Upper lobe of left lung (tissue), 6 donors: ENCODE results near the gene DIAPH3. TPM values are rescaled to one million over a fixed set of nuclear protein-coding genes. Genes with fewer than 3 reads are reported as not detected.

Experiments used
- ATAC-seq, 2 donors: fragments of 200-7000 bp; cut with Tn5 transposase; one replicate each; pipeline ENCODE4 v1.9.1; 2022; ENCODE audit warnings: mild to moderate bottlenecking in 2 of 2, moderate library complexity in 2 of 2; ENCODE audit not compliant: low FRiP score in 2 of 2
- DNase-seq, 2 donors: peaks; one replicate each; pipeline ENCODE4 v3.0.0-alpha.2; 2019 to 2020
- H3K27ac ChIP-seq, 4 donors: fragments of 200-600 bp; sonication (generic); one replicate each; pipeline ENCODE4 v1.5.1; 2016 to 2019
- H3K27me3 ChIP-seq, 4 donors: fragments of 200-600 bp; sonication (generic); one replicate each; pipeline ENCODE4 v1.5.1; 2017 to 2019
- H3K36me3 ChIP-seq, 4 donors: fragments of 200-600 bp; sonication (generic); one replicate each; pipeline ENCODE4 v1.5.1; 2016 to 2019
- H3K4me1 ChIP-seq, 4 donors: fragments of 200-600 bp; sonication (generic); one replicate each; pipeline ENCODE4 v1.5.1; 2018 to 2019
- H3K4me3 ChIP-seq, 4 donors: fragments of 200-600 bp; sonication (generic); one replicate each; pipeline ENCODE4 v1.5.1; 2017 to 2019; ENCODE audit warnings: mild to moderate bottlenecking in 2 of 4, moderate library complexity in 1 of 4
- H3K9me3 ChIP-seq, 4 donors: fragments of 200-600 bp; sonication (generic); one replicate each; pipeline ENCODE4 v1.5.1; 2018 to 2019
- CTCF ChIP-seq, 6 experiments: fragments of 450-650 bp in 4 of 6; fragments of 200-600 bp in 2 of 6; sonication (generic) in 2 of 6; IDR thresholded peaks; one replicate each; pipeline ENCODE4 v1.5.1; 2016 to 2019; ENCODE audit warnings: antibody characterized with exemption in 6 of 6
- EP300 ChIP-seq, 4 donors: sonication (generic); formaldehyde crosslinking; IDR thresholded peaks; one replicate each; pipeline ENCODE4 v1.5.1; 2017; ENCODE audit warnings: antibody characterized with exemption in 4 of 4, control low read depth in 2 of 4
- POLR2A ChIP-seq, 4 donors: fragments of 450-650 bp; IDR thresholded peaks; one replicate each; pipeline ENCODE4 v1.5.1; 2016 to 2017; ENCODE audit warnings: antibody characterized with exemption in 4 of 4, mild to moderate bottlenecking in 2 of 4
- POLR2AphosphoS5 ChIP-seq, 2 donors: sonication (generic); formaldehyde crosslinking; IDR thresholded peaks; one replicate each; pipeline ENCODE4 v1.5.1; 2017; ENCODE audit warnings: antibody characterized with exemption in 2 of 2
- WGBS, 2 donors: methylation state at CpG; one replicate each; pipeline ENCODE4 v1.1.5; 2017 to 2018; 5-methylcytosine and 5-hydroxymethylcytosine counted together
- total RNA-seq, 6 donors: library from RNA; depleted of rRNA in 4 of 6; stranded (reverse); fragments of >200 nt in 4 of 6; gene quantifications; one replicate each; pipeline versions ENCODE4 v1.1.0 to v1.2.1, GENCODE V29; 2016 to 2021
- donor health status: DM: no; HTN: no; CAD: no; lungs with moderate emphysema.
- donor health status: DM: no; HTN: yes; CAD: no; lungs with severe emphysema.

DIAPH3 gene
- total RNA-seq, 6 donors from 2014 or later, result 2.8 to 6.3 (median 5.4) TPM

GRCh38 chr13:60147361-60147760 is 16.4 kb downstream of the DIAPH3 start:
- H3K9me3 ChIP-seq, result no peaks in the 10 kb centered on the region
- H3K27ac ChIP-seq, result no peak overlapping the region
- ATAC-seq, result no peak
- DNase-seq, result no peak
- no peaks in the 10 kb centered on the region for H3K27me3 ChIP-seq
- H3K4me1 ChIP-seq, result no peaks in the 10 kb centered on the region
- H3K36me3 ChIP-seq, result no peaks in the 10 kb centered on the region
- no peak overlapping the region for H3K4me3 ChIP-seq
- no peak for TF ChIP-seq CTCF (IDR thresholded peaks at IDR 0.05)
- TF ChIP-seq EP300 (IDR thresholded peaks at IDR 0.05), result no peak
- no peak for TF ChIP-seq POLR2AphosphoS5 (IDR thresholded peaks at IDR 0.05)
- no peak for TF ChIP-seq POLR2A (IDR thresholded peaks at IDR 0.05)

GRCh38 chr13:60146471-60146870 is 17.3 kb downstream of the DIAPH3 start:
- Histone ChIP-seq H3K9me3 (no peaks in the 10 kb centered on the region), H3K27me3 (no peaks in the 10 kb centered on the region), H3K36me3 (no peaks in the 10 kb centered on the region), H3K4me1 (no peaks in the 10 kb centered on the region), H3K4me3 (no peak overlapping the region), H3K27ac (no peak overlapping the region)
- ATAC-seq (no peak), DNase-seq (no peak)
- 70 to 98% methylated on average over 2 of the region's 2 CpGs for WGBS, 2 donors
- TF ChIP-seq POLR2AphosphoS5 (IDR thresholded peaks at IDR 0.05), result no peak
- no peak for TF ChIP-seq POLR2A (IDR thresholded peaks at IDR 0.05)
- TF ChIP-seq EP300 (IDR thresholded peaks at IDR 0.05), result no peak
- TF ChIP-seq CTCF (IDR thresholded peaks at IDR 0.05), result no peak

- DNase-seq, result no peak
- no peak for TF ChIP-seq CTCF (IDR thresholded peaks at IDR 0.05)
- TF ChIP-seq POLR2AphosphoS5 (IDR thresholded peaks at IDR 0.05), result no peak
- TF ChIP-seq POLR2A (IDR thresholded peaks at IDR 0.05), result no peak
- no peak for TF ChIP-seq EP300 (IDR thresholded peaks at IDR 0.05)
- ATAC-seq, result no peak
Measured at GRCh38 chr13:60143775-60144174, 20.0 kb downstream of the DIAPH3 start.

GRCh38 chr13:60139272-60139671 is 24.5 kb downstream of the DIAPH3 start:
- Histone ChIP-seq H3K4me1 (no peaks in the 10 kb centered on the region), H3K9me3 (no peaks in the 10 kb centered on the region), H3K36me3 (no peaks in the 10 kb centered on the region), H3K27ac (no peak overlapping the region), H3K4me3 (no peak overlapping the region), H3K27me3 (no peaks in the 10 kb centered on the region)
- DNase-seq (no peak), ATAC-seq (no peak)
- 87 to 92% methylated on average over 3 of the region's 3 CpGs for WGBS, 2 donors
- TF ChIP-seq CTCF (IDR thresholded peaks at IDR 0.05), result no peak
- TF ChIP-seq EP300 (IDR thresholded peaks at IDR 0.05), result no peak
- no peak for TF ChIP-seq POLR2A (IDR thresholded peaks at IDR 0.05)
- TF ChIP-seq POLR2AphosphoS5 (IDR thresholded peaks at IDR 0.05), result no peak

More at GRCh38 chr13:60143775-60144174, 20.0 kb downstream of the DIAPH3 start:
- Histone ChIP-seq H3K27me3 (no peaks in the 10 kb centered on the region), H3K27ac (no peak overlapping the region), H3K4me3 (no peak overlapping the region), H3K36me3 (no peaks in the 10 kb centered on the region), H3K9me3 (no peaks in the 10 kb centered on the region), H3K4me1 (no peaks in the 10 kb centered on the region)
- 72 to 77% methylated on average over 3 of the region's 3 CpGs for WGBS, 2 donors

- DNase-seq (no peak), ATAC-seq (no peak)
- Histone ChIP-seq H3K36me3 (no peaks in the 10 kb centered on the region), H3K4me3 (no peak overlapping the region), H3K27ac (no peak overlapping the region), H3K27me3 (no peaks in the 10 kb centered on the region), H3K9me3 (no peaks in the 10 kb centered on the region), H3K4me1 (no peaks in the 10 kb centered on the region)
- TF ChIP-seq CTCF (IDR thresholded peaks at IDR 0.05), result no peak
- TF ChIP-seq POLR2AphosphoS5 (IDR thresholded peaks at IDR 0.05), result no peak
- no peak for TF ChIP-seq POLR2A (IDR thresholded peaks at IDR 0.05)
- 68 to 80% methylated on average over 1 of the region's 1 CpG for WGBS, 2 donors
Measured at GRCh38 chr13:60138674-60139073, 25.1 kb downstream of the DIAPH3 start.
